ENCODE measurements around the gene SMTN.

- TF ChIP-seq CTCF (IDR thresholded peaks at IDR 0.05; ENCODE audit: extremely low read depth in 1 of 2, insufficient read depth in 1 of 2, low read depth in 1 of 2, low read length in 2 of 2), result no peak
- no peak for TF ChIP-seq GATA2 (IDR thresholded peaks at IDR 0.05; ENCODE audit: insufficient read depth, insufficient read length, low read depth, low read length)
- no peak for TF ChIP-seq POLR2AphosphoS5 (IDR thresholded peaks at IDR 0.05; ENCODE audit: insufficient read depth, low read depth, low read length)
These were observed 49.8 kb downstream of the SMTN start for GRCh38 chr22:31130873-31131272.
